Fibroblast of lung (primary cell): Measurements from ENCODE around the gene LIG4.

Source experiments
- CTCF ChIP-seq, 2 donors: IDR thresholded peaks in 1 of 2; conservative IDR thresholded peaks in 1 of 2; 1 replicate in 1 of 2; 2 replicates in 1 of 2; pipeline ENCODE4 v1.5.1; 2011 to 2012; ENCODE audit warnings: low read length in 2 of 2, control low read depth in 1 of 2, inconsistent platforms in 1 of 2, low read depth in 1 of 2, mild to moderate bottlenecking in 1 of 2
- EZH2 ChIP-seq: IDR thresholded peaks from 2 replicates; pipeline ENCODE4 v1.5.1; 2012; ENCODE audit warnings: low read length, control low read depth, mild to moderate bottlenecking; ENCODE audit errors: missing control alignments

GRCh38 chr13:108230377-108230776 lies 15.0 kb upstream of the LIG4 start:
- no peak for TF ChIP-seq CTCF (conservative IDR thresholded peaks at IDR 0.05 in 1 of 2, IDR thresholded peaks at IDR 0.05 in 1 of 2; ENCODE audit: low read depth in 1 of 2, low read length in 2 of 2)
- no peak for TF ChIP-seq EZH2
